ENCODE results near the gene UBASH3B. TPM values are rescaled to one million over a fixed set of nuclear protein-coding genes. Genes with fewer than 3 reads are reported as not detected.

Gene UBASH3B
- total RNA-seq, result 14.7 and 16.3 TPM in 2 replicates

GRCh38 chr11:122655527-122656072, at the start of gene UBASH3B:
Gene UBASH3B, plus strand, starts transcription at chr11:122655722. Its CDS starts 328 bp downstream, at chr11:122656050.

Other genes starting within 250 kb of the UBASH3B start
- gene CRTAM, start 182.8 kb downstream of the UBASH3B start, total RNA-seq, result not detected in 2 replicates
- gene JHY, start 227.0 kb downstream of the UBASH3B start, total RNA-seq, result 1.5 and 2.0 TPM in 2 replicates